Activated CD4-positive, CD25-positive, alpha-beta regulatory T cell (primary cell): Measurements from ENCODE around the gene PFKFB2.

ENCODE experiments used
- DNase-seq, 4 experiments: peaks; one replicate each; lab custom pipeline; 2025; lab: John Stamatoyannopoulos, UW

PFKFB2 gene

GRCh38 chr1:207089627-207090355 is 36.7 kb downstream of the PFKFB2 start:
- no peak for DNase-seq

- DNase-seq, result no peak
Measured at GRCh38 chr1:207091200-207091908, 38.3 kb downstream of the PFKFB2 start.

DNA sequence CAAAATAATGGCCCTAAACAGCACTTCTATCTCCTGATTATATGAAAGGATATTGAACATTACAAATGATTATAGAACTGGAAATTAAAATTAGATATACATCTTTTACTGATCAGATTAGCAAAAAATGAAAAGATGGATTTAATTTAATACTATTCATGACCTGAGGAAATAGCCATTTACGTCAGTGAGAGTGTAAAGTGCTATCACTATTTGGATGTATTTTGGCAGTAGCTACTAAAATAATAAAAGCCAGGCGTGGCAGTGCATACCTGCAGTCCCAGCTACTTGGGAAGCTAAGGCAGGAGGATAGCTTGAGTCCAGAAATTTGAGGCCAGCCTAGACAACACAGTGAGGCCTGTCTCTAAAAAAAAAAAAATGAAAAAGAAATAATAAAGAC is 40.9 kb downstream of the PFKFB2 start:
- no peak for DNase-seq

GRCh38 chr1:207097871-207098324 is 44.8 kb downstream of the PFKFB2 start:
- no peak for DNase-seq

- no peak for DNase-seq
Measured at GRCh38 chr1:207101720-207102119, 48.6 kb downstream of the PFKFB2 start.

- DNase-seq, result no peak
Measured at GRCh38 chr1:207102146-207102545, 49.1 kb downstream of the PFKFB2 start.

- no peak for DNase-seq
Measured at GRCh38 chr1:207102659-207103058, 49.6 kb downstream of the PFKFB2 start.

- DNase-seq, result no peak
Measured at GRCh38 chr1:207103892-207104373, 50.9 kb downstream of the PFKFB2 start, which contains the start of gene C4BPA. TSS of gene C4BPA (plus strand) at chr1:207104233. CDS start at chr1:207113026, 8,793 bp downstream.

DNA sequence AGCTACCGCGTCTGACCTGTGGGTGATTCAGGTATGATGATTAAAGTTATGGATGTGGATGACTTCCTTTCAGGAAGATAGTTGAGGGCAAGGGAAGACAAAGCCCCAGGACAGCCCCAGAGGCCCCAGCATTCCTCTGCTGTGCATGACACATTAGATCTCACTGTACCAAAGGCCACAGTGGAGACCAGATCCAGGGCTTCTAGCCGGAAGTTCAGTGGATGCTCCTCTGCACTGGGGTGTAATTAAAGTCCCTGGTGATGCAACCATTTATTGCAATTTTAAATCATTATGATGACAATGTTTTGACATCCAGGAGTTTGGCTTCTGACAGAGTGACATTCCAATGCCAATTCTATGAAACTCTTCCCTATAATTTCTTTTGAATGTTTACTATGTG is 55.9 kb downstream of the PFKFB2 start:
- no peak for DNase-seq

DNA sequence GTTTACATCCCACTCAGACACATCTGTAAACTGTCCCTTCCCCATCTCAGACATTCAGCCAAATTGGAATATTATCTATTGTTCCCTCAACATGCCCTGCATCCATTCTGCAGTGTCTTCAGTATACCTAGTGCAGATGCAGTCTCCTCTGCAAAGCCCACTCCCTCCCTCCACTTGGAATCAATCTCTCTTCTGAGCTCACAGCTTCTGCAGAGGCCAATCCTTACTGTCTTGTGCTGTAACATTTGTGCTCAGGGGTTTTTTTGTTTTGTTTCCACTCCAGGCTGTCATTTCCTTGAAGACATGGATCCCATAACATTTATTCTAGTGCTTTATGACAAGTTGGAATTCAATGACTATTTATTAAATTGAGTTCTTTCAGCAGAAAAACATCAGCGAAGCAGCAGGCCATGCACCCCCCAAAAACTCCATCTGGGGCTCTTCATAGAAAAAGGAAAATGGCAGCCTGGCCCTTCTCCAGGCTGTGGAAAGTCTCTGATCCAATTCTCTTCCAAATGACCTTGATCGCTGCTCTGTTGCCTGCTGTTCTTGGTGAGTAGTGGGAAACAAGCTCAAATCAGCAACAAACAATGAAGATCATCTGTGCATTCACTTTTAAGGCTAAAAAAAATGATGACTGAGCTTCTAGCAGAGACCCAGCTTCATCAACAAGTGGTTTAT is 59.7 kb downstream of the PFKFB2 start:
- no peak for DNase-seq

GRCh38 chr1:207115269-207115668 is 62.2 kb downstream of the PFKFB2 start:
- DNase-seq, result no peak

DNA sequence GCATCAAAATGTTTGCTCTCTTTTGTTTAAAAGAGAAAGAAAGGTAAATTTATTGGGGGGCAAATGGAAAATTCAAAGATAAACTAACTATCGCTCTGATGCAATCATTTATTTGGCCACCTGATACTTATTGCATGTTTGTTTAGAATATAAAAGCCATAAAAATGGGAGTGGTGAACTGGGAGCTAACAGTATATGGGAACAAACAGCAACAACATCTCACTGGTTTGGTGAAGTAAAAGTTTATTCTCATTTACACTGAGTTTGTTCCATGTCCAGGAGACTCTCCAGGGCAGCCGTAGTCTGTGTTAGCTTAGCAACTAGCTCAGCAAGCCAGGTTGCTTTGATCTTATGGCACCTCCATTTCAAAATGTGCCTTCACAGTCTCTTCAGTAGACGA is 71.3 kb downstream of the PFKFB2 start:
- no peak for DNase-seq

GRCh38 chr1:207128336-207128921 is 75.4 kb downstream of the PFKFB2 start:
- no peak for DNase-seq

DNA sequence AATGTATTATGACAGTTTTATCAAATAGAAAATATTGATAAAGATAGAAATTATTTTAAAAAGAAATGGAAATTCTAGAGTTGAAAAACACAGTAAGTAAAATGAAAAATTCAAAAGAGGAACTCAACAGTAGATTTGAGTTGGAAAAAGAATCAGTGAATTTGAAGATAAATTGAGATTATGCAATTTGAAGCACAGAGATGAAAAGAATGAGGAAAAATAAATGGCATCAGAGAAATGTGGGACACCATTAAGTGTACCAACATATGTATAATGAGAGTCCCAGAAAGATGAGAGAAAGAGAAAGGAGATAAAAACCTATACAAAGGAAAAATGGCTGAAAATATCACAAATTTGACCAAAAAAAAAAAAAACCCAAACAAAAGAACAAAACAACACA is 76.0 kb downstream of the PFKFB2 start:
- no peak for DNase-seq
